B cell (primary cell): ENCODE data around the gene GBX1.

Experiments used
- EZH2 ChIP-seq: IDR thresholded peaks from 2 replicates; pipeline ENCODE4 v1.6.1; 2012; ENCODE audit warnings: borderline replicate concordance, low read depth, mild to moderate bottlenecking, moderate library complexity, low read length; ENCODE audit not compliant: insufficient read depth, poor library complexity, severe bottlenecking
- TF ChIP-seq, protein P1 (sequence below): fragments of 200-600 bp; IDR thresholded peaks from one replicate; pipeline ENCODE4 v1.8.0; 2022; ENCODE audit warnings: antibody characterized with exemption, mild to moderate bottlenecking

DNA sequence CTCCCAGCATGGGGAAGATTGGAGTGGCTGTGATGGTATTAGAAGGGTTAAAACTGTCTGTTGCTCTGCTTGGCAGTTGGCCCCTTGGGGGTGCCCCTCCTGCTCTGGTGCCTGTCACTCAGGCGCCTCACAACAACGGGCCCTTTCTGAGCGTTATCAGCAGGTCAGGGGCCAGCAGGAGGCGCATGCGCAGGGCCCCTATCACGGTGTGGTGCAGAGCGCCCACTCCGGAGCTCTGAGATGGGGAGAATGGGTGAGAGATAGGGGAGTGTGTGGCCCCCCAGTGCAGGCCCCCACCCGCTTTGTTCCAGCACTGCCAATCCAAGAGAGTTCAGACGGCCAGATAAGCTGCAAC is 24.8 kb downstream of the GBX1 start:
- TF ChIP-seq, protein P1, sequence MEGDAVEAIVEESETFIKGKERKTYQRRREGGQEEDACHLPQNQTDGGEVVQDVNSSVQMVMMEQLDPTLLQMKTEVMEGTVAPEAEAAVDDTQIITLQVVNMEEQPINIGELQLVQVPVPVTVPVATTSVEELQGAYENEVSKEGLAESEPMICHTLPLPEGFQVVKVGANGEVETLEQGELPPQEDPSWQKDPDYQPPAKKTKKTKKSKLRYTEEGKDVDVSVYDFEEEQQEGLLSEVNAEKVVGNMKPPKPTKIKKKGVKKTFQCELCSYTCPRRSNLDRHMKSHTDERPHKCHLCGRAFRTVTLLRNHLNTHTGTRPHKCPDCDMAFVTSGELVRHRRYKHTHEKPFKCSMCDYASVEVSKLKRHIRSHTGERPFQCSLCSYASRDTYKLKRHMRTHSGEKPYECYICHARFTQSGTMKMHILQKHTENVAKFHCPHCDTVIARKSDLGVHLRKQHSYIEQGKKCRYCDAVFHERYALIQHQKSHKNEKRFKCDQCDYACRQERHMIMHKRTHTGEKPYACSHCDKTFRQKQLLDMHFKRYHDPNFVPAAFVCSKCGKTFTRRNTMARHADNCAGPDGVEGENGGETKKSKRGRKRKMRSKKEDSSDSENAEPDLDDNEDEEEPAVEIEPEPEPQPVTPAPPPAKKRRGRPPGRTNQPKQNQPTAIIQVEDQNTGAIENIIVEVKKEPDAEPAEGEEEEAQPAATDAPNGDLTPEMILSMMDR, result no peak
- TF ChIP-seq EZH2, result no peak
